K562 (cell line): Measurements from ENCODE around the gene HOXA5.

Source experiments
- CREM ChIP-seq: IDR thresholded peaks from 2 replicates; pipeline ENCODE4 v1.6.1; 2014; ENCODE audit warnings: antibody characterized with exemption, low read depth
- ELF1 ChIP-seq: fragments of 200-800 bp; sonication (Bioruptor generic); IDR thresholded peaks from 2 replicates; pipeline ENCODE4 v1.6.1; 2016; ENCODE audit warnings: missing genetic modification characterization, missing compliant biosample characterization
- FOSL1 ChIP-seq: fragments of 200-800 bp; sonication (Bioruptor generic); conservative IDR thresholded peaks from 2 replicates; pipeline ENCODE4 v1.6.1; 2016; ENCODE audit warnings: missing genetic modification characterization, missing compliant biosample characterization
- JUN ChIP-seq, 2 experiments: sonication (generic) in 1 of 2; formaldehyde crosslinking in 1 of 2; IDR thresholded peaks; 2 replicates each; pipeline versions ENCODE4 v1.6.1 to v1.8.0; 2012 to 2022; ENCODE audit warnings: borderline replicate concordance in 2 of 2, mild to moderate bottlenecking in 2 of 2, improper control_type of control experiment in 1 of 2, low read depth in 1 of 2, low read length in 1 of 2, missing genetic modification reagents in 1 of 2
- TF ChIP-seq, protein P1 (sequence below): fragments of 450-650 bp; formaldehyde crosslinking; IDR thresholded peaks from 2 replicates; pipeline ENCODE4 v1.4.0; 2020; ENCODE audit warnings: mild to moderate bottlenecking, moderate library complexity

DNA sequence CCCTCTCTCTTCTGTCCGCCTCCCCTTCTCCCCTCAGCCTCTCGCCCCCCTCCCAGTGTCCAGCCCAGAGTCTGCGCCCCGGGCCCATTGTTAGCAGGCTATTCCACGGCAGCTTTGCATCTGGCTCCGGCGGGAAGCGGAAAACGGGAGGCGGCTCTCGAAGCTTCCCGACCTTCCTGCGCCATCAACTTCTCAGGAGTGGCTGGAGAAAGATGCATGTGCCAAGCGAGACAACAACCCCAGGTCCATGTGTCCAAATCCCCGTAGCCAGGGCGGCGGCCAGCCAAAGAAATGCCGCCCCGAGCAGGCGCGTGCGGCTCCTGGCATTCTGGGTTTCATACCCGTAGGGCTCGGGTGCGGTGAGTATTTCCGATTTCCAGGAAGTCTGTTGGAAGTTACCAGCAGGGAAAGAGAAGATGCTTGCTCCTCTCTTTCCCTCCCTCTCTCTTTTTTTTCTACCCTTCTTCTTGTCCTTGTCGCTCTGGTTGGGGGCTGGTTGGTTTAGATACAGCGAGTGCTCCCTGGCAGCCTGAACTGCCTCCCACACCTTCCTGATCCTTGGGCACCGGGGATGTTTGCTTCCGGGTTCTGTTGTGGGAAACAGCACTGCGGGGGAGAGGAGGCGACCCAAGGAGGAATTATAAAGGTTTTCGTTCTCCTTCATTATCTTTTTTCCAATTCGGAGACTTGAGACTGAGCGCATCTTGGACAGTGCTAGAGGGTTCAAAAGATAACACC, 39.8 kb downstream of the HOXA5 start:
- TF ChIP-seq ELF1 (tag), result no peak
- TF ChIP-seq, protein P1, sequence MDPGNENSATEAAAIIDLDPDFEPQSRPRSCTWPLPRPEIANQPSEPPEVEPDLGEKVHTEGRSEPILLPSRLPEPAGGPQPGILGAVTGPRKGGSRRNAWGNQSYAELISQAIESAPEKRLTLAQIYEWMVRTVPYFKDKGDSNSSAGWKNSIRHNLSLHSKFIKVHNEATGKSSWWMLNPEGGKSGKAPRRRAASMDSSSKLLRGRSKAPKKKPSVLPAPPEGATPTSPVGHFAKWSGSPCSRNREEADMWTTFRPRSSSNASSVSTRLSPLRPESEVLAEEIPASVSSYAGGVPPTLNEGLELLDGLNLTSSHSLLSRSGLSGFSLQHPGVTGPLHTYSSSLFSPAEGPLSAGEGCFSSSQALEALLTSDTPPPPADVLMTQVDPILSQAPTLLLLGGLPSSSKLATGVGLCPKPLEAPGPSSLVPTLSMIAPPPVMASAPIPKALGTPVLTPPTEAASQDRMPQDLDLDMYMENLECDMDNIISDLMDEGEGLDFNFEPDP (CRISPR knock-in tag), result no peak
- TF ChIP-seq CREM, result no peak
- TF ChIP-seq FOSL1 (tag), result no peak
- TF ChIP-seq JUN (IDR thresholded peaks at IDR 0.05; ENCODE audit: borderline replicate concordance, low read depth, low read length), result no peak
- TF ChIP-seq JUN (CRISPR knock-in tag; IDR thresholded peaks at IDR 0.05; ENCODE audit: borderline replicate concordance), result no peak
